Hepatocyte (in vitro differentiated cells): ENCODE results near the gene KIF25. TPM values are rescaled to one million over a fixed set of nuclear protein-coding genes. Genes with fewer than 3 reads are reported as not detected.

ENCODE experiments used
- DNase-seq: peaks from one replicate; pipeline ENCODE4 v3.0.0-alpha.2; 2016; ENCODE audit warnings: low spot score
- H2AFZ ChIP-seq: fragments of 200-600 bp; sonication (generic); 2 replicates; pipeline ENCODE4 v1.6.0; 2016; ENCODE audit warnings: antibody characterized with exemption, mild to moderate bottlenecking
- H3K27ac ChIP-seq: fragments of 200-600 bp; sonication (generic); 2 replicates; pipeline ENCODE4 v1.5.1; 2016; ENCODE audit warnings: mild to moderate bottlenecking
- H3K27me3 ChIP-seq: fragments of 200-600 bp; sonication (generic); 2 replicates; pipeline ENCODE4 v1.6.1; 2016
- H3K36me3 ChIP-seq: fragments of 200-600 bp; sonication (generic); replicated peaks from 2 replicates; pipeline ENCODE4 v1.5.1; 2016; ENCODE audit warnings: low read depth; ENCODE audit not compliant: insufficient read depth
- H3K4me1 ChIP-seq: fragments of 200-600 bp; sonication (generic); 2 replicates; pipeline ENCODE4 v1.5.1; 2016; ENCODE audit warnings: mild to moderate bottlenecking, moderate library complexity; ENCODE audit not compliant: insufficient read depth
- H3K4me2 ChIP-seq: fragments of 200-600 bp; sonication (generic); 2 replicates; pipeline ENCODE4 v1.6.0; 2016
- H3K4me3 ChIP-seq: fragments of 200-600 bp; sonication (generic); 2 replicates; pipeline ENCODE4 v1.5.1; 2016; ENCODE audit warnings: mild to moderate bottlenecking
- H3K79me2 ChIP-seq: fragments of 200-600 bp; sonication (generic); 2 replicates; pipeline ENCODE4 v1.6.0; 2017; ENCODE audit warnings: mild to moderate bottlenecking
- H3K9me2 ChIP-seq: fragments of 200-600 bp; sonication (generic); replicated peaks from 2 replicates; pipeline ENCODE4 v1.6.0; 2017; ENCODE audit warnings: mild to moderate bottlenecking; ENCODE audit not compliant: insufficient read depth
- H3K9me3 ChIP-seq: fragments of 200-600 bp; sonication (generic); 2 replicates; pipeline ENCODE4 v1.5.1; 2016; ENCODE audit warnings: low read depth, mild to moderate bottlenecking
- H4K20me1 ChIP-seq: fragments of 200-600 bp; sonication (generic); 2 replicates; pipeline ENCODE4 v1.6.0; 2016; ENCODE audit warnings: mild to moderate bottlenecking; ENCODE audit not compliant: insufficient read depth, poor library complexity, severe bottlenecking
- CTCF ChIP-seq: fragments of 200-600 bp; sonication (generic); IDR thresholded peaks from 2 replicates; pipeline ENCODE4 v1.5.1; 2016; ENCODE audit warnings: antibody characterized with exemption, mild to moderate bottlenecking; ENCODE audit not compliant: poor library complexity
- EZH2 ChIP-seq: fragments of 200-600 bp; sonication (generic); IDR thresholded peaks from 2 replicates; pipeline ENCODE4 v1.6.1; 2016; ENCODE audit warnings: antibody characterized with exemption, mild to moderate bottlenecking, borderline replicate concordance
- EZH2phosphoT487 ChIP-seq: fragments of 200-600 bp; sonication (generic); IDR thresholded peaks from one replicate; pipeline ENCODE4 v1.6.1; 2018; ENCODE audit warnings: antibody characterized with exemption, mild to moderate bottlenecking, low read depth, moderate library complexity; ENCODE audit not compliant: unreplicated experiment, severe bottlenecking
- WGBS: methylation state at CpG from one replicate; pipeline ENCODE4 v1.1.6; 2016; ENCODE audit warnings: low lambda C conversion rate; ENCODE audit errors: missing lambda C conversion rate; 5-methylcytosine and 5-hydroxymethylcytosine counted together
- polyA plus RNA-seq: library from polyadenylated mRNA; unstranded; fragments of >200 nt; fragmentation: Nextera tagmentation; extraction: Ambion mirVana; gene quantifications from 2 replicates; pipeline ENCODE4 v1.2.1, GENCODE V29; 2016
- total RNA-seq: library from RNA; depleted of rRNA; stranded (reverse); fragments of >200 nt; gene quantifications from 2 replicates; pipeline ENCODE4 v1.2.3, GENCODE V29; 2014

KIF25 gene
- total and polyA plus RNA-seq, 2 experiments from 2014 or later: 0.40 TPM; not detected in 1

- DNase-seq: no peak
- Histone ChIP-seq H4K20me1 (no peaks in the 10 kb centered on the region), H3K4me2 (no peak overlapping the region), H3K4me3 (no peak overlapping the region), H3K27me3 (no peaks in the 10 kb centered on the region), H3K79me2 (no peaks in the 10 kb centered on the region), H2AFZ (no peak overlapping the region), H3K27ac (no peak overlapping the region), H3K9me2 (no peaks in the 10 kb centered on the region), H3K4me1 (no peaks in the 10 kb centered on the region), H3K9me3 (peaks cover 2% of the 10 kb centered on the region), H3K36me3 (no peaks in the 10 kb centered on the region)
- no peak for TF ChIP-seq CTCF
- no peak for TF ChIP-seq EZH2
- no peak for TF ChIP-seq EZH2phosphoT487
- 95% methylated on average over 26 of the region's 28 CpGs for WGBS
Observed at GRCh38 chr6:168044521-168045130, 47.2 kb downstream of the KIF25 start.

- DNase-seq: no peak
- no peaks in the 10 kb centered on the region for H3K4me1 ChIP-seq
- no peaks in the 10 kb centered on the region for H3K9me2 ChIP-seq
- WGBS: 88% methylated on average over 19 of the region's 19 CpGs
- no peak overlapping the region for H2AFZ ChIP-seq
- H4K20me1 ChIP-seq: no peaks in the 10 kb centered on the region
- no peak overlapping the region for H3K27ac ChIP-seq
- H3K36me3 ChIP-seq: no peaks in the 10 kb centered on the region
- no peak for TF ChIP-seq EZH2phosphoT487
- TF ChIP-seq EZH2: no peak
- TF ChIP-seq CTCF: no peak
- no peaks in the 10 kb centered on the region for H3K79me2 ChIP-seq
- H3K4me2 ChIP-seq: no peak overlapping the region
- H3K9me3 ChIP-seq: no peaks in the 10 kb centered on the region
- H3K27me3 ChIP-seq: no peaks in the 10 kb centered on the region
- H3K4me3 ChIP-seq: no peak overlapping the region
Observed at GRCh38 chr6:168045141-168045691, 47.7 kb downstream of the KIF25 start.

- TF ChIP-seq CTCF (no peak), EZH2phosphoT487 (no peak), EZH2 (no peak)
- Histone ChIP-seq H2AFZ (no peak overlapping the region), H3K4me2 (no peak overlapping the region), H3K9me2 (no peaks in the 10 kb centered on the region), H3K36me3 (no peaks in the 10 kb centered on the region), H3K79me2 (no peaks in the 10 kb centered on the region), H4K20me1 (no peaks in the 10 kb centered on the region), H3K27ac (no peak overlapping the region), H3K4me3 (no peak overlapping the region), H3K27me3 (no peaks in the 10 kb centered on the region), H3K4me1 (no peaks in the 10 kb centered on the region), H3K9me3 (no peaks in the 10 kb centered on the region)
- 90% methylated on average over 20 of the region's 20 CpGs for whole genome bisulfite sequencing
- DNase-seq: no peak
Observed at GRCh38 chr6:168045706-168046620, 48.5 kb downstream of the KIF25 start.
